Glutamatergic neuron (in vitro differentiated cells): ENCODE results near the gene VSTM4. TPM values are rescaled to one million over a fixed set of nuclear protein-coding genes. Genes with fewer than 3 reads are reported as not detected.

Experiments used
- DNase-seq: peaks from one replicate; pipeline ENCODE4 v3.0.0; 2022
- H3K27ac Mint-ChIP-seq: one replicate; pipeline ENCODE4 v1.8.0; 2020; ENCODE audit warnings: mild to moderate bottlenecking, mixed read lengths, inconsistent platforms; ENCODE audit not compliant: unreplicated experiment
- H3K27me3 Mint-ChIP-seq: one replicate; pipeline ENCODE4 v1.8.0; 2020; ENCODE audit warnings: mild to moderate bottlenecking, moderate library complexity, mixed read lengths, inconsistent platforms; ENCODE audit not compliant: unreplicated experiment
- H3K36me3 Mint-ChIP-seq: one replicate; pipeline ENCODE4 v1.8.0; 2020; ENCODE audit warnings: mild to moderate bottlenecking, mixed read lengths, inconsistent platforms; ENCODE audit not compliant: unreplicated experiment
- H3K4me1 Mint-ChIP-seq: one replicate; pipeline ENCODE4 v1.8.0; 2020; ENCODE audit warnings: mild to moderate bottlenecking, low read depth, mixed read lengths, inconsistent platforms; ENCODE audit not compliant: unreplicated experiment
- H3K4me3 Mint-ChIP-seq: one replicate; pipeline ENCODE4 v1.8.0; 2020; ENCODE audit warnings: mild to moderate bottlenecking, mixed read lengths, inconsistent platforms; ENCODE audit not compliant: unreplicated experiment
- H3K9me3 Mint-ChIP-seq: one replicate; pipeline ENCODE4 v1.8.0; 2020; ENCODE audit warnings: mild to moderate bottlenecking, moderate library complexity, mixed read lengths, inconsistent platforms; ENCODE audit not compliant: unreplicated experiment
- CTCF ChIP-seq: fragments of 200-600 bp; sonication (generic); IDR thresholded peaks from one replicate; pipeline ENCODE4 v1.5.0; 2021; ENCODE audit not compliant: partially characterized antibody, unreplicated experiment
- total RNA-seq: library from RNA; stranded (reverse); fragmentation: NEBNext Ultra II Directional; extraction: Animal tissue kit (Norgen Biotek cat#: 25700); gene quantifications from one replicate; pipeline ENCODE4 v1.2.1, GENCODE V29; 2021; ENCODE audit not compliant: unreplicated experiment

Gene VSTM4
- total RNA-seq, 1 donor from 2014 or later, result 2.0 TPM

- Mint-ChIP-seq H3K36me3 (no peaks in the 10 kb centered on the region), H3K4me1 (no peaks in the 10 kb centered on the region), H3K9me3 (no peaks in the 10 kb centered on the region), H3K27ac (no peak overlapping the region), H3K4me3 (no peak overlapping the region), H3K27me3 (peaks cover 2% of the 10 kb centered on the region)
- DNase-seq, result no peak
- TF ChIP-seq CTCF, result no peak
Observed at GRCh38 chr10:49039409-49039808, 75.9 kb downstream of the VSTM4 start.

- Mint-ChIP-seq H3K27me3 (peaks cover 2% of the 10 kb centered on the region), H3K4me3 (no peak overlapping the region), H3K36me3 (no peaks in the 10 kb centered on the region), H3K27ac (no peak overlapping the region), H3K9me3 (no peaks in the 10 kb centered on the region), H3K4me1 (no peaks in the 10 kb centered on the region)
- TF ChIP-seq CTCF, result no peak
- DNase-seq, result no peak
Observed at GRCh38 chr10:49038711-49039110, 76.6 kb downstream of the VSTM4 start.

GRCh38 chr10:49037187-49037586 is 78.1 kb downstream of the VSTM4 start:
- H3K27me3 Mint-ChIP-seq, result peaks cover 2% of the 10 kb centered on the region
- DNase-seq, result no peak
- no peak overlapping the region for H3K4me3 Mint-ChIP-seq
- H3K36me3 Mint-ChIP-seq, result no peaks in the 10 kb centered on the region
- no peaks in the 10 kb centered on the region for H3K9me3 Mint-ChIP-seq
- TF ChIP-seq CTCF, result no peak
- H3K27ac Mint-ChIP-seq, result no peak overlapping the region
- H3K4me1 Mint-ChIP-seq, result no peaks in the 10 kb centered on the region

- no peaks in the 10 kb centered on the region for H3K9me3 Mint-ChIP-seq
- H3K4me3 Mint-ChIP-seq, result no peak overlapping the region
- H3K27ac Mint-ChIP-seq, result no peak overlapping the region
Observed at GRCh38 chr10:49036638-49037037, 78.7 kb downstream of the VSTM4 start.

GRCh38 chr10:49035920-49036319 is 79.4 kb downstream of the VSTM4 start:
- Mint-ChIP-seq H3K27me3 (peaks cover 2% of the 10 kb centered on the region), H3K4me1 (no peaks in the 10 kb centered on the region), H3K4me3 (no peak overlapping the region), H3K9me3 (no peaks in the 10 kb centered on the region), H3K27ac (no peak overlapping the region), H3K36me3 (no peaks in the 10 kb centered on the region)
- DNase-seq, result no peak
- TF ChIP-seq CTCF, result no peak

More at GRCh38 chr10:49036638-49037037, 78.7 kb downstream of the VSTM4 start:
- DNase-seq, result no peak
- Mint-ChIP-seq H3K4me1 (no peaks in the 10 kb centered on the region), H3K27me3 (peaks cover 2% of the 10 kb centered on the region), H3K36me3 (no peaks in the 10 kb centered on the region)
- no peak for TF ChIP-seq CTCF
